Anterior cingulate cortex (tissue), 58 donors: ENCODE data around the gene TRABD.
"Not testable (repeated sequence)": the region's sequence is repeated elsewhere in the genome, so short reads cannot be mapped to it uniquely, and the experiment has no call there.

Experiments used
- DNase-seq, 58 donors: peaks; one replicate each; lab custom pipeline; 2025; lab: John Stamatoyannopoulos, UW

TRABD gene

DNA sequence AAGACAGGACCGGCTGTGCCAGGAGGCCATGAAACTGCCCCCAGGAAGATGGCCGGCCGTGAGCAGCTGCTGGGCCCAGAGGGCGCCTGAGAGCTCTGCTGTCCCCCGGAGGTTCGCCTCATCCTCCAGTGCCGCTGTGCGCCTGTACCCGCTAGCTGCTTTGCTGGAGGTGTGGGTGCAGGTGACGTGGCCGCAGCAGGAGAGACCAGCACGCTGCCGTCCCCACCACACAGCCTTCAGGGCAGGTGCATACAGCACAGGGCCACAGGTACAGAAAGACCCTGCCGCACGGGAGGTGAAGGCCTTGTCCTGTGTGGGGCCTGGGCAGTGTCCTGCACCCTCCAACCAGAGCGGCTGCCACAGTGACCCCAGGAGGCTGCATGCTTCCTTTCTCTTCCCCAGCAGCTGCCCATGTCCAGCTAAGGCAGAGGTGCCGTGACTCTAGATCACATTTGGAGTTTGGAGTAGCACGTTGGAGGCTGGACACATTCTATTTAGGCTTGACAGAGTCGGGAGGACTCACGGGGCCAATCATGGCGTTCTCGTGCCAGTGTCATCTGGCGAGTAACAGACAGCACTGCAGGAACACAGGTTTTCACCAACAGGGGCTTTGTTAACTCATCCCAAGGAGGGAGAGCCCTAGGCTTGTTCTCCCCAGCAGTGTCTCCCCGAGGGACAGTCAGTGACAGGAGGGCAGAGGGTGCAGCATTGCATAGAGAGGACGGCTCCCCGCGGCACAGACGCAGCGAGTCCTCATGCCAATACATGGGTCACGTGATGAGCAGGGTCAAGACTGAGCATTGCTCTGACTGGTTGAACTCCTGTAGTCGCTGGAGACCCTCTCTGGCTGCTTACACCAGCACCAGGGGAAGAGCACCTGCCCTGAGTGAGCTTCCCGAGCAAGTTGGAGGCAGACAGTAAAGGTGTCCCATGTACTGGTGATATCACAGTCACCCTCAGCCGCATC lies 33.9 kb upstream of the TRABD start:
- DNase-seq, result no peak

DNA sequence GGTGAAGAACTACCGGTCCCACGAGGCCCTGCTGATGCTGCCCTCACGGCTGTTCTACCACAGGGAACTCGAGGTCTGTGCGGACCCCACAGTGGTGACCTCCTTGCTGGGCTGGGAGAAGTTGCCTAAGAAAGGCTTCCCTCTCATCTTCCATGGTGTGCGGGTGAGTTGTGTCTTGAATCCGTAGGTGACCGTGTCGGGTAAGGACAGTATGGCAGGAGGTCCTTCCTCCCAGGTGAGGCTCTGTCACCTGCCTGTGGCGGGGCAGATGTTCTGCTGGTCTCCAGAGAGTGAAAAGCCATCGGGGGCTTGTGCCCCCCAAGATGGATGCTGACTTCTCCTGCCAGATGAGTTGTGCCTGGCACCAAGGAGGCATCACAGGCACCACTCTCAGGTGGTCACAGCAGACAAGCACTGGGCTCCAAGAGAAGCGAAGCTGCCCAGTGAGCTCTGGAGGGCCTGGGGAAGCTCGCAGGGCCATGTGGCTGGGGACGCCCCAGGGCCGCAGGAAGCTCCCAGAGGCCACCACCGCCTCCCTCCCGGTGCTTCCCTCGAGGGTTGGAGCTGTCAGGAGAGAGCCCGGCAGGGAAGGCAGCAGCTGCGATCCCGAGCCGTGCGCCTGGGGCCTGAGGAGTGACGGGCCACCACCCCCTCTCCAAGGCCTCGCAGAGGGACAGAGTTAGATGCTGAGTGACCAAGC lies 32.5 kb upstream of the TRABD start:
- no peak for DNase-seq

DNA sequence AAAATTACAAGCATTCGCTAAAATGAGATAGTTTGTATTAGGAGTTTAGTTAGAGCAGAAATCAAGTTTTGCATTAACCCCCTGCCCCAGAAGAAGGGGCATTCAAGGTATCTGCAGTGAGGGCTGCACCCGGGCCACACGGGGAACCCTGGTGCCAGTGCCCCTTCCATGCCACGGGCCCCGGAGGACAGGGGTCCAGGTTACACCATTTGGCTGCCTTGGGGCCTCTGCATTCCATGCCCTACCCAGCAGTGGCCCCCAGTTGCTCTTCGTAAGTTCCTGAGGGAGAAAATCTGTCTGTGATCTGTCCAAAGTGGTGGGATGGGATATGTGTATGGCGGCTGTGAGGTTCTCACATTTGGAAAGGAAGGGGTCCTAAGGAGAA lies 32.0 kb upstream of the TRABD start:
- no peak for DNase-seq

DNA sequence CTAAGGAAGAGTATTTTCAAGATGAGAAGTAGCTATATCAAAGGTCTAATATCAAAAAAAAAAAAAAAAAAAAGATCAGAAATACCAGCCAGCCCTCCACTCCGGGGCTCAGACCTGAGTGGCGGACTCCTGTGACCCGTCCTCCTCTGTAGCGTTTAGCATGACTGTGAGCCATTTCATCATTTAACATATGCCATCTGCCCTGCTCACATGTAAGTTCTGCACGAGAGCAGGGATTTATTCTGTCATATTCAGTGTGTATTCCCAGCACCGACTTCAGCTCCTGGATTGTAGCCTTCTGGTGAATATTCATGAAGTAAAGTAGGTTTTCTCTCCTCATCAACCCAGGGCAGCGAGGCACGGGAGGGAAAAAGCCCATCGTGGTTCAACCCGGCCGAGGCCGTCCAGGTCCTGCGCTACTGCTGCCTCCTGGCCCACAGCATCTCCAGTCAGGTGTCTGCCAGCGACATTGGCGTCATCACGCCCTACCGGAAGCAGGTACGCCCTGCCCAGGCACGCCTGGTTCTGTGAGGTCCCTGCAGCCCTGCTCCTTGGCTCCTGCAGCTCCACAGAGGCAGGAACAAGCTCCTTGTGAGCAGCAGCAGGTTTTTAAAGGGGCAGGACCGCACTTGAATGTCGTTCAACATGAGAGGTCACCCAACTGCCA lies 27.9 kb upstream of the TRABD start:
- DNase-seq, result no peak

DNA sequence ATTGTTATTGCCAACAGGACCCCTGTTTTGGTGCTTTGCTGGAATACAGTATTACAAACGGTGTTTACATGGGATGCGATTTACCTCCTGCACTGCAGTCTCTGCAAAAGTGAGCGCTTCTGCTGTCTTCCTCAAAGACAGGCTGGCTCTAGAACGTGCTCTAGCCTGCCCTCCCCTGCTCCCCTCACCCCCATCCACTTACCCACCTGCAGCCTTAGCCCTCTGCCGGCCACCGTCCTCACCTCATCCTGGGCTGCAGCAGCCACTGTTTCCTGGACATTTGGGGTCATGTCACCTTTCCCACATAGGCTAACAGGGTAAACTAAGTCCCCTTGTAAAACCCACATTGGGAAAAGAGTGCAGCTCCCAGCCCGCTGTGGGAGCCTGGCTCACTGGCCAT lies 24.8 kb upstream of the TRABD start:
- no peak for DNase-seq

DNA sequence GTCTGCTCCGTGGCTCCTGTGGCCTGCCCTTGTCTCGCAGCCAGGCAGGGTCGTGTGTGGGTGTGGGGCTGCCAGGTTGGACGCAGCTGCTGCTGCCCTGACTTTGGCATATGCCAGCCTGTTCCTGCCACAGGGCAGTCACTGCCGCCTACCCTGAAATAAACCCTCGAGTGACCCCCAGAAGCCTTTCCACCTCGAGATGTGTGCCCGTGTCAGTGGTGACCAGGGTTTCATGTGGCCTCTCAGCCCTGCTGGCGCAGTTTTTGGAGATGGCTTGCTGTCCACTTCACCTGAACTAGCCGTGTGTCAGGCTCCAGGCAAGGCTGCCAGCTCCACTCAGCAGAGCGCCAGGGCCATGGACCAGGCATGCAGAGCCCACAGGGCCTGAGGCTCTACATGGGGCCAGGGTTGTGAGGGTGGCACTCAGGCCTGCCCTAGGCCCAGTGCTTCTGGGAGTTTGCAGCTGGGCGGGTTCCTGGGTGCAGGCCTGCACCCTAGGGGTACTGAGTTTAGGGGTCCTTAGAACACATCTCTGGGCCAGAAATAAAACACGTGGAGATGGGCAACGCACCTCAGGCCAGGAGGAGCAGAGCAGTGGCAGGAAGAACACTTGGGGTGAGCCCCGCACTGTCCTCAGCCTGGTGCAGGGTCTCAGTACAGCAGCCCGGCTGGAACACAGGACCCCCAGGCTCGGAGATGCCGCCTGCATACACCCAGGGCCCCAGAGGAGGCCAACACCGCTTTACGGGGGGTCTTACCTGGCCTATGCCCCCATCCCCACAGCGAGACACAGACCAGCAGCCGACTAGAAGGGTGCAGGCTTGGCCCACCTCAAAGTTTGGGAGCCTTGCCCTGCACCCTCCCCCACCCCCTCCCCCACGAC lies 24.0 kb upstream of the TRABD start:
- DNase-seq, result no peak

DNA sequence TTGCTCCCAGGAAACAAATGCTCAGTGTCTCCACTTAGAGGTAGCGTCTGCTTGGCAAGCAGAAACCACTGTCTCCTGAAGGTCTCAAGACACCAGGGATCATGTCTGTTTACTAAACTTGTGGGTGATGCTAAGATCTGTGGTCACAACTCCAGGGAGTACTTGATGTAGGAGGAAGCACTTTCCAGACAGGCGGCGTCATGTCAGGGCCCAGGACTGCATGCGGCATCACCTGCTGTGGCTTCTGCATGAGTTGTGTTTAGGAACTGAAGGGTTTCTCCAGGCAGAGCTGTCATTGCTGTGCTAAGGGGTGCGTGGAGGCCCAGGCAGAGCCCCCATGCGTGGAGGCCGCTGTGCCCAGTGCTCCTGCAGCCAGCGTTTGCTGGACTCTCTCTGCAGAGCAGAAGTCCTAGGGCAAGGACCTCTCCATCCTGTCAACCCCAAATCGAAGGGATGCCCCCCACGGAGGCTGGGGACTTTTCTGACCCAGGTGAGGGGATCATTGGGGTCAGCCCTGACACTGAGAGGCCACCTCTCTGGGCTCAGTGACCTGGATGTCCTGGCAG lies 23.2 kb upstream of the TRABD start:
- no peak for DNase-seq

DNA sequence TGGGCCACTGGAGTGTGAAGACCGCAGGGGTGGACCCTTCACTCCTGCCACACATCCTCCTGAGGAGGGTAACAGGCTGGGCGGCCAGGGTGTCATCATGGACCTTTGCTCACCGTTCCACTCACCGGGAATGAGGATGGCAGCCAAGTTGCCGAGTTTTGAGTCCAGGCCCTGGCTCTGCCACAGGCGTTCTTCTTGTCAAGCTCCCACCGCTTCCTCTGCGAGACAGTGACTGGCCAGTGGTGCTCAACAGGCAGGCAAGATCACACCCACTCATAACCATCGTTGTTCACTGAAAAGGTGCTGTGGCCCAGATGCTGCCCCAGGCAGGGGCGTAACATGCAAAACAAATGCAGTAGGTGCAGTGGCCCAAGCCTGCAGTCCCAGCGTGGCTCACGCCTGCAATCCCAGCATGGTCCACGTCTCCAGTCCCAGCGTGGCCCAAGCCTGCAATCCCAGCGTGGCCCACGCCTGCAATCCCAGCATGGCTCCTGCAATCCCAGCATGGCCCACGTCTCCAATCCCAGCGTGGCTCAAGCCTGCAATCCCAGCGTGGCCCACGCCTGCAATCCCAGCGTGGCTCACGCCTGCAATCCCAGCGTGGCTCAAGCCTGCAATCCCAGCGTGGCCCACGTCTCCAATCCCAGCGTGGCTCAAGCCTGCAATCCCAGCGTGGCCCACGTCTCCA lies 20.1 kb upstream of the TRABD start:
- DNase-seq, result no peak

DNA sequence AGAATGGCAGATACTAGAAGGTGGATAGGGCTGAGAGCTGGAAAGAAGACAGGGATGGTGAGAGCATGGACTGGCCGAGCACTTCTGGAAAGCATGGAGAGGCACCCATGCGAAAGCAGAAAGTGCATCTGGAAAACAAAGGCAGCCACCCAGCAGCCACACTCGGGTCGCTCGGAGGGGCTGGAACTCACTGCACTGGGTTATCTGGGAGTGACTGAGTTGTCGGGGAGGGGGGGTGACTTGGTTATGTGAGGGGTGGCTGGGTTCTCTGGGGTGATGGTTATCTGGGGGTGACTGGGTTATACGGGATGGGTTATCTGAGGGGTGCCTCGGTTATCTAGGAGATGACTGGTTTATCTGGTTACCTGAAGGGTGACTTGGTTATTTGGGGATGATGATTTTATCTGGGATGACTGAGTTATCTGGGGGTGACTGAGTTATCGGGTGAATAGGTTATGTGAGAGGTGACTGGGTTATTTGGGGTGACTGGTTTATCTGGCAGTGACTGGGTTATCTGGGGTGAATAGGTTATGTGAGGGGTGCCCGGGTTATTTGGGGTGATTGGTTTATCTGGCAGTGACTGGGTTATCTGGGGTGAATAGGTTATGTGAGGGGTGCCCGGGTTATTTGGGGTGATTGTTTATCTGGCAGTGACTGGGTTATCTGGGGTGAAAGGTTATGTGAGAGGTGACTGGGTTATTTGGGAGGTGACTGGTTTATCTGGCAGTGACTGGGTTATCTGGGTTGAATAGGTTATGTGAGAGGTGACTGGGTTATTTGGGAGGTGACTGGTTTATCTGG lies 17.8 kb upstream of the TRABD start:
- DNase-seq, result no peak

DNA sequence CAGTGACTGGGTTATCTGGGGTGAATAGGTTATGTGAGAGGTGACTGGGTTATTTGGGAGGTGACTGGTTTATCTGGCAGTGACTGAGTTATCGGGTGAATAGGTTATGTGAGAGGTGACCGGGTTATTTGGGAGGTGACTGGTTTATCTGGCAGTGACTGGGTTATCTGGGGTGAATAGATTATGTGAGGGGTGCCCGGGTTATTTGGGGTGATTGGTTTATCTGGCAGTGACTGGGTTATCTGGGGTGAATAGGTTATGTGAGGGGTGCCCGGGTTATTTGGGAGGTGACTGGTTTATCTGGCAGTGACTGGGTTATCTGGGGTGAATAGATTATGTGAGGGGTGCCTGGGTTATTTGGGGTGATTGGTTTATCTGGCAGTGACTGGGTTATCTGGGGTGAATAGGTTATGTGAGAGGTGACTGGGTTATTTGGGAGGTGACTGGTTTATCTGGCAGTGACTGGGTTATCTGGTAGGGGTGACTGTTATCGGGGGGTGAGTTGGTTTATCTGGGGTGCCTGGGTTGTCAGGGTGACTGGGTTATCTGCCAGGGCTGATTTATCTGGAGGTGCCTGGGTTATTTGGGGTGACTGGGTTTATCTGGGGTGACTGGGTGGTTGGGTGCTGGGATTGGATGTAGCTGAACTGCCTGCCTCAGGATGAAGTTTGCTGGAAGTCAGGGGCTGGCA lies 17.1 kb upstream of the TRABD start:
- DNase-seq, result not testable (repeated sequence)

DNA sequence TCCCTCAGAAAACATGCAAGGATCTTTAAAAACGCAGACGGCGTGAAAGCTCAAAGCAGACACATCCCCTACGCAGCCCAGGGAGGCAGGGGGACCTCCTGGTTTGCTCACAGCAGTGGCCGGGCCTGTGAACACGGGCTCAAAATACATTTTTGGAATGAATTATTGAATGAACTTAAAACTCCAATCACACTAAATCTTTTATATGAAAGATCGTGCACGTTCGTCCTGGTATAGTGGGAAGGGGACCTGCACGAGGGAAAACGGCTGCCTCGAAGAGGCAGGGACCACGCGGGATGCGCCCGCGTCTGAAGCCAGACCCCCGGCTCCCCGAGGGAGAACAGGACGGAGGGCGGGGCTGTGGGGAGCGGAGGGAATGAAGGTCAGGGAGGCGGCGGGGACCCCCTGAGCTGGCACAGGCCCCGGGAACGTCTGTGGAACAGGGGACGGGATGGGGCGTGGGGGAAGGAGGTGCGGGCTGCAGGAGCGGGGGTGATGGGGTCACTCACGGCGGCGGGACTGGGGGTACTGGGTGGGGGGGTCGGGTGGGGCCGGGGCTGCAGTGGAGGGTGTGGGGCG lies 16.4 kb upstream of the TRABD start:
- DNase-seq, result peak in 1 of 58 donors; percentile 15

DNA sequence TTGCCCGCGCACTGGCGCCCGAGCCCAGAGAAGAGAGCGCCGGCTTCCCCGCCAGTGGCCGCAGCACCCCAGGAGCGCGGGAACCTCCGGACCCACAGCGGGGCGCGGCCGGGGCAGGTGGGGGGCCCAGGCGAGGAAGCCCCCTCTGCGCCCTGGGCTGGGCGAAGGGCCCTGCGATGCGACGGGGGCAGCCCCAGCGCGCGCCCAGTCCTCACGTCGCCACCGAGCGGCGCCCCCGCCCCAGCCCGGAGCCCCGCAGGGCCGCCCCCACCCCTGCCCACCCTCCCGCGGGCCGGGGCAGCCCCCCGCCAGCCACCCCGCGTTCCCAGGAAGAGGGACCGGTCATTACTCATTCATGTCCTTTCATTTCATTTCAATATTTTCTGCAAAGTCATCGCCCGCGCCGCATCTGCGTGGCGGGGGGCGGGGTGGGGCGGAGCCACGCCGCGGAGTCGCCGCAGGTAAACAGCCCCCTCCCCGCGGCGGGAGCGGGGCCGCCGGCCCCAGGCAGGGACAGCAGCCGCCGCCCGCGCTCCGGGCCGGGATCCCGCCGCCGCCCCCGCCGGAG lies 15.9 kb upstream of the TRABD start:
- DNase-seq, result peak in 1 of 58 donors; percentile 32

DNA sequence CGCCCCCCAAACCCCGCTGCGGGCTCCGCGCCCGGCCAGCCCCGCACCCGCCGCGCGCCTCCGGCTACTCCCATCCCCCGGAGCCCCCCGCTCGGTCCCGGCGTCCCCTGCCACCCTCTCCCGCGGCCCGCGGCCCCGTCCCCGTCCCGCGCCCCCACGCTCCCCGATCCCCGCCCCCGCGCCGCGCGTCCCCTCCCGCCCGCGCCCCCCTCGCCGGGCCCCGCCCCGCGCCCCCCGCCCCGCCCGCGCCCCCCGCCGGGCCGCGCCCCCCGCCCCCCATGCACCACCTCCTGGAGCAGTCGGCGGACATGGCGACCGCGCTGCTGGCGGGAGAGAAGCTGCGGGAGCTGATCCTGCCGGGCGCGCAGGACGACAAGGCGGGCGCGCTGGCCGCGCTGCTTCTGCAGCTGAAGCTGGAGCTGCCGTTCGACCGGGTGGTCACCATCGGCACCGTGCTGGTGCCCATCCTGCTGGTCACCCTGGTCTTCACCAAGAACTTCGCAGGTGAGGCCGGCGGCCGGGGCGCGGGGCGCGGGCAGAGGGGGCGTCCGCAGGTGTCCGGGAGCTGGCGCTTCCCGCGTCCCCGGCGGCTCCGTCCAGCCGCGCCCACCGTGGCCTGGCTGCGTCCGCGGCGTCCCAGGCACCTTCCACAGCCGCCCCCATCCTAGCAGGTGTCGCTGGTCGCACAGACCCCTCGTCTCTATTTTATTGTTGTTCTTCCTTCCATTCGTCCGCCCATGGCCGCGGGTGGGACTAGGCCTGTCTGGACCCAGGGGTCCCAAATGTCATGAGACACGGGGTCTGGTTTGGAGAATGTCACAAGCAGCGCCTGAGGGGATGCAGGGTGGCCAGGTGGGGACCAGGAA lies 15.0 kb upstream of the TRABD start, which contains the start of gene PANX2:
PANX2 (plus strand) TSS at position 279 of the 866 bp plus-strand sequence; CDS start at position 279, 0 bp downstream.
- no peak for DNase-seq

DNA sequence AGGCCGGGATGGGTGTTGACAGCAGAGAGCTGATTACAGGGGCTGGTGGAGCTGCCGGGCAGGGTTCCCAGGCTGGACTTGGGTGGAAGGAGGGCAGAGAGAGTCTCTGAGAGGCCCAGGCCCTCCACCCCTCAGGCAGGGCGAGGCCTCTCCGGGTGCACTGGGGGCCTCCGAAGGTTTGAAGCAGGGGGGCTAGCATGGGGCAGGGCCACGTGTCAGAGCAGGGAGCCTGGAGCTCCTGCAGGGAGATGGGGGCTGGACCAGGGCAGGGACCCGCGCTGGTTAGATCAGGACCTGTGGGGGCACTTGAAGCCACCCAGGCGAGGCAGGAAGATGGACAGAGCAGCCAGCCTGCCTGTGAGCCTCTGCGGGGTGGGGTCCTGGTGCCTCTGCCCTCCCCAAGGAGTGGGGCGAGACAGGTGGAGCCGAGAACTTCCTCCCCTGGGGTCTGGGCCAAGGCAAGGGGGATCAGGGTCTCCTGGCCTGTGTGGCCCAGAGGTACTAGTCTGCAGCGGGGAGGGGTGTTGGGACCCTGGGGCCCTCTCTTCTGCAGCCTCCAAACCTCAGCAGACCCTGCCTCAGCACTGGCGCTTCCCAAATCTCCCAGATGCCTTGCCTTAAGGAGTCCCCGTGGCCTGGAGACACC lies 14.3 kb upstream of the TRABD start:
- DNase-seq, result no peak

DNA sequence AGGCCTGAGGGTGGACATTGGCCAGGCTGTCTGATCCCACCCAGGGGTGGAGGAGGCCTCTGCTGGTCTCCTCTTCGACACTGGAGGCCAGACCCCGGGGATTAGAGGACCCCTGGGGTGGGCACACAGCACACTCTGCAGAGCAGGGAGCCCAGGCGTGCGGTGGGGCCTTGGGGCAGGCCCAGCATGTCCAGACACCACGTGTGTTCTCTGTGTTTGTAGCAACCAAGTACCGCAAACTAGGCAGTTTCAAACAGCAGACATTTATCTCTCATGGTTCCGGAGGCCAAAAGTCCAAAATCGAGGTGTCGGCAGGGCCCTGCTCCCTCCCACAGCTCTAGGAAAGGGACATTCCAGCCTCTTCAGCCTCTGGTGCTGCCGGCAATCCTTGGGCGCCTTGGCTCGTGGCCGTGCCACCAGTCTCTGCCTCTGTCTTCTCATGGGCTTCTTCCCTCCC lies 13.7 kb upstream of the TRABD start:
- DNase-seq, result no peak
